Epithelial cell of esophagus (primary cell): ENCODE measurements around the gene DOCK4.

Experiments
- DNase-seq: peaks from one replicate; pipeline ENCODE4 v3.0.0; 2010; ENCODE audit warnings: low read depth
- H3K4me3 ChIP-seq: 2 replicates; pipeline ENCODE4 v1.5.1; 2011; ENCODE audit warnings: mild to moderate bottlenecking, low read length, control low read depth
- CTCF ChIP-seq: IDR thresholded peaks from 2 replicates; pipeline ENCODE4 v1.5.1; 2011; ENCODE audit warnings: low read depth, mild to moderate bottlenecking, low read length, control low read depth, inconsistent platforms; ENCODE audit not compliant: insufficient read depth; ENCODE audit errors: missing control alignments

Gene DOCK4

GRCh38 chr7:112047421-112047820, 158.8 kb downstream of the DOCK4 start:
- no peak for DNase-seq
- H3K4me3 ChIP-seq, result no peak overlapping the region
- TF ChIP-seq CTCF, result no peak

- no peak for DNase-seq
- no peak for TF ChIP-seq CTCF
- no peak overlapping the region for H3K4me3 ChIP-seq
These were observed 161.0 kb downstream of the DOCK4 start for GRCh38 chr7:112045222-112045621.

DNA sequence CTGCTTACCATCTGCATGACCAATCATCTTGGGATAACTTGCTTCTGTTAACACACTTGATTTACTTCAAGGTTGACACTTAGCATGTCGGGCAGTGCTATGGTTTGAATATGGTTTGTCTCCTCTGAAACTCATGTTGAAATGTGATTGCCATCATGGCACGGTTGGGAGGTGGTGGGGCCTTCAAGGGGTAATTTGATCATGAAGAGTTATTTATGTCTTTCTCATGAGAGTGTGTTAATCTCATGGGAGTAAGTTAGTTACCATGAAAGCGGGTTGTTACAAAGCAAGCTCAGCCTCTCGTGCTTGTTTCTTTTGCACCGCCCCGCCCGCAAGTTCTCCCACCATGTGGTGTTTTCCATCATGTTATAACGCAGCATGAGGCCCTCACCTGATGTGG, 163.6 kb downstream of the DOCK4 start:
- no peak overlapping the region for H3K4me3 ChIP-seq
- TF ChIP-seq CTCF, result no peak
- DNase-seq, result no peak

DNA sequence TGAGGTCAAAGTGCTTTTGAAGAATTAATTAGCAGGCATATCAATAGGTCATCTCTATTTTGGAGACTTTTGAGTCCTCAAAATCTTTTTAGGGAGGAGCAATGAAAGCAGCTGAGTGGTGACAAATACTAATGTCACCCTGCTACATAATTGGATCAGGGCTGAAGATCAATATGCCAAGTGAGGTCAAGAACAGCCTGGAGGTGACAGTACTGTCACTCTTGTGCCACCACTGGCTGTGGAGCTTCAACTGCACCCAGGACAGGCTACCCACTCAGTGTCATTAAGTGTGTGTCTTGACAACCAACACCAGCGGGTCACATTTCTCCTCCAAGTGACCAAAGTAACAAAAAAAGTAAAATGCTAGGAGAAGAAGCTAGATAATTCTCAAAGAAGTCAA, 167.8 kb downstream of the DOCK4 start:
- no peak for TF ChIP-seq CTCF
- H3K4me3 ChIP-seq, result no peak overlapping the region
- DNase-seq, result no peak

- H3K4me3 ChIP-seq, result no peak overlapping the region
- TF ChIP-seq CTCF, result no peak
- no peak for DNase-seq
These were observed 170.1 kb downstream of the DOCK4 start for GRCh38 chr7:112036071-112036470.

DNA sequence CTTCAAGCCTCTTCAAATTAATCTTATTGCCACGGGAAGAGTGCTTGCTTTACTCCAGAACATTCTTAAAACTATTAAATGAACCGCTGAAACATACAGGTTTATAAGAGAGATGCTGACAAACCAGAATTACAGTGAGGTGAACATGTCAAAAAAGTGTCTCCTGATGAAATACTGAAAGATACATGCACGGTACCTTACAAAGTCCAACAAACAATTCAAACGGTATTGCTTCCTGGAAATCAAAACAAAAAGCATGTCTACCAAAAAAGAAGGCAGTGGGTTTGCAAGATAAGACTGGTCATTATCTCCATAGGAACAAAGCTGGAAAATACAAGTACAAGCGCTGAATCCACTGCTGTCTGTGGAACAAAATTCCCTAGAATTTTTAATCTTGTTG, 174.5 kb downstream of the DOCK4 start:
- no peak for DNase-seq
- H3K4me3 ChIP-seq, result no peak overlapping the region
- no peak for TF ChIP-seq CTCF

DNA sequence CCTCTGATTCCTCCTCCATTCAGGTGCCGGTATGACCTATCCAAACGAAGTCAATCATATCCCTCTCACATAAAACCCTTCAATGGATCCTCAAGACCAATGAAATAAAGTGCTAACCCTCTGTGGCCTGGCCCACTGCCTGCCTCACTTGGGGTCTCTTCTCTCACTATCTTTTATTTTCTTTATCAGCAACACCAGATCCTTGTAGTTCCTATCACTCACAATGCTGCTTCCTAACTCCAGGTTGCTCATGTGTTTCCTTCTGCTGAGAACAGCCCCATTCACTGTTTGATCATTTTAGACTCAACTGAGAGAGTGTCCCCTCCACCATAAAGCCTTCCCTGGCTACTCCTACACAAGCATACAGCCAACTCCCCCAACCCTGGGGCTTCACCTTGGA, 180.6 kb downstream of the DOCK4 start:
- no peak for DNase-seq
- no peak for TF ChIP-seq CTCF
- no peak overlapping the region for H3K4me3 ChIP-seq
